ENCODE measurements around the gene DCAF11. TPM values are rescaled to one million over a fixed set of nuclear protein-coding genes. Genes with fewer than 3 reads are reported as not detected.

Gene DCAF11
- 100 to 1,000 TPM in 1 of 4 donors, 10 to 100 TPM in 3; 55.4 to 114 (median 79.3) TPM for total RNA-seq

GRCh38 chr14:24114532-24115421 lies at the start of gene DCAF11, which contains the start of gene NRL:
DCAF11 (plus strand) TSS chr14:24114777; CDS start chr14:24115595, 818 bp downstream.
NRL (minus strand) TSS chr14:24114949; CDS start chr14:24082848, 32,101 bp downstream.
- Histone ChIP-seq H3K27me3 (no peaks in the 10 kb centered on the region), H3K36me3 (peaks cover 9 to 33% (median 15%) of the 10 kb centered on the region in 3 donors), H3K9me3 (no peaks in the 10 kb centered on the region), H3K4me1 (peaks cover 12 to 28% (median 17%) of the 10 kb centered on the region in 3 donors), H3K27ac (peak within 1 kb of the TSS; percentile 96 to 99 (median 99)), H3K4me3 (peak within 1 kb of the TSS; percentile 46 to 84 (median 68))
- intact Hi-C loops (cut with DNase I) = no loop called here
- 0 to 1% methylated on average over 30 to 55 of the region's 65 CpGs for WGBS, 2 donors
- TF ChIP-seq CTCF (IDR thresholded peaks at IDR 0.05) (peak in 1 of 6 experiments; percentile 4), POLR2A (IDR thresholded peaks at IDR 0.05) (peak in 2 of 4 donors; percentile 31 to 59)
- peak; percentile 95 for DNase-seq

GRCh38 chr14:24064856-24065255 lies 49.7 kb upstream of the DCAF11 start:
- TF ChIP-seq POLR2A (IDR thresholded peaks at IDR 0.05) (no peak), CTCF (IDR thresholded peaks at IDR 0.05) (no peak)
- H3K27ac ChIP-seq = no peak overlapping the region
- 91 to 94% methylated on average over 8 of the region's 15 CpGs for WGBS, 2 donors
- H3K4me3 ChIP-seq = no peak overlapping the region
- peaks cover 0 to 7% (median 0%) of the 10 kb centered on the region in 4 donors for H3K27me3 ChIP-seq
- no peaks in the 10 kb centered on the region for H3K9me3 ChIP-seq
- H3K4me1 ChIP-seq = no peaks in the 10 kb centered on the region
- intact Hi-C loops (cut with DNase I) = no loop called here
- no peaks in the 10 kb centered on the region for H3K36me3 ChIP-seq
- no peak for DNase-seq

- H3K4me3 ChIP-seq = no peak overlapping the region
- intact Hi-C loops (cut with DNase I) = no loop called here
- H3K27ac ChIP-seq = no peak overlapping the region
- no peak for DNase-seq
- TF ChIP-seq CTCF (IDR thresholded peaks at IDR 0.05) (no peak), POLR2A (IDR thresholded peaks at IDR 0.05) (no peak)
- H3K27me3 ChIP-seq = peaks cover 0 to 7% (median 0%) of the 10 kb centered on the region in 4 donors
- H3K9me3 ChIP-seq = no peaks in the 10 kb centered on the region
- H3K4me1 ChIP-seq = no peaks in the 10 kb centered on the region
- H3K36me3 ChIP-seq = no peaks in the 10 kb centered on the region
- 44 to 63% methylated on average over 3 to 8 of the region's 8 CpGs for WGBS, 2 donors
These were observed 49.2 kb upstream of the DCAF11 start for GRCh38 chr14:24065408-24065807.

GRCh38 chr14:24066496-24067132 lies 48.0 kb upstream of the DCAF11 start:
- H3K4me1 ChIP-seq = peaks cover 0 to 5% (median 0%) of the 10 kb centered on the region in 3 donors
- H3K4me3 ChIP-seq = no peak overlapping the region
- no peak overlapping the region for H3K27ac ChIP-seq
- no peak for DNase-seq
- H3K36me3 ChIP-seq = no peaks in the 10 kb centered on the region
- no peaks in the 10 kb centered on the region for H3K9me3 ChIP-seq
- no peak for TF ChIP-seq POLR2A (IDR thresholded peaks at IDR 0.05)
- no peak for TF ChIP-seq CTCF (IDR thresholded peaks at IDR 0.05)
- 72 to 82% methylated on average over 5 of the region's 8 CpGs for WGBS, 2 donors
- intact Hi-C loops (cut with DNase I) = no loop called here
- H3K27me3 ChIP-seq = peaks cover 0 to 13% (median 0%) of the 10 kb centered on the region in 4 donors

All from esophagus squamous epithelium (tissue), 5 donors.